T-helper 9 cell (primary cell): Measurements from ENCODE around the gene APLP2.
"Not testable (repeated sequence)": the region's sequence is repeated elsewhere in the genome, so short reads cannot be mapped to it uniquely, and the experiment has no call there.

Experiments
- DNase-seq: peaks from one replicate; pipeline ENCODE4 v3.0.0-alpha.2; 2020

Gene APLP2

GRCh38 chr11:130150790-130151189 is 81.1 kb downstream of the APLP2 start:
- no peak for DNase-seq

- DNase-seq: no peak
These were observed 81.5 kb downstream of the APLP2 start for GRCh38 chr11:130151196-130151595.

- no peak for DNase-seq
These were observed 86.7 kb downstream of the APLP2 start for GRCh38 chr11:130156108-130157022.

GRCh38 chr11:130157101-130157500 is 87.4 kb downstream of the APLP2 start:
- no peak for DNase-seq

GRCh38 chr11:130157840-130158239 is 88.1 kb downstream of the APLP2 start:
- no peak for DNase-seq

- no peak for DNase-seq
These were observed 89.4 kb downstream of the APLP2 start for GRCh38 chr11:130159139-130159538.

GRCh38 chr11:130159657-130160497 is 90.2 kb downstream of the APLP2 start, which contains the start of gene ST14:
TSS of gene ST14 (plus strand) at chr11:130159782. CDS start at chr11:130159980, 198 bp downstream.
- no peak for DNase-seq

- no peak for DNase-seq
These were observed 90.9 kb downstream of the APLP2 start for GRCh38 chr11:130160498-130161155.

GRCh38 chr11:130161441-130162145 is 91.9 kb downstream of the APLP2 start:
- no peak for DNase-seq

- no peak for DNase-seq
These were observed 93.0 kb downstream of the APLP2 start for GRCh38 chr11:130162733-130163132.

- DNase-seq: no peak
These were observed 93.9 kb downstream of the APLP2 start for GRCh38 chr11:130163346-130164220.

- no peak for DNase-seq
These were observed 94.5 kb downstream of the APLP2 start for GRCh38 chr11:130164221-130164570.

- no peak for DNase-seq
These were observed 96.1 kb downstream of the APLP2 start for GRCh38 chr11:130165601-130166456.

GRCh38 chr11:130166457-130166784 is 96.7 kb downstream of the APLP2 start:
- DNase-seq: no peak

GRCh38 chr11:130167146-130167545 is 97.5 kb downstream of the APLP2 start:
- DNase-seq: no peak

- no peak for DNase-seq
These were observed 98.4 kb downstream of the APLP2 start for GRCh38 chr11:130168105-130168504.

- DNase-seq: no peak
These were observed 100.7 kb downstream of the APLP2 start for GRCh38 chr11:130170345-130170744.

GRCh38 chr11:130171534-130171933 is 101.8 kb downstream of the APLP2 start:
- DNase-seq: no peak

- DNase-seq: not testable (repeated sequence)
These were observed 102.3 kb downstream of the APLP2 start for GRCh38 chr11:130172001-130172400.

- no peak for DNase-seq
These were observed 104.9 kb downstream of the APLP2 start for GRCh38 chr11:130174642-130175041.

GRCh38 chr11:130175898-130176297 is 106.2 kb downstream of the APLP2 start:
- no peak for DNase-seq
